GM18507 (cell line): ENCODE measurements around the gene PKHD1.
"Not testable (repeated sequence)": the region's sequence is repeated elsewhere in the genome, so short reads cannot be mapped to it uniquely, and the experiment has no call there.

Experiments used
- DNase-seq: peaks from one replicate; pipeline ENCODE4 v3.0.0; 2011; ENCODE audit warnings: low read depth; ENCODE audit not compliant: insufficient read length; ENCODE audit errors: extremely low spot score
- FAIRE-seq: peaks from 2 replicates; lab custom pipeline; 2011; peaks lifted over from hg19 to GRCh38; lab: Jason Lieb, UNC

The PKHD1 gene

DNA sequence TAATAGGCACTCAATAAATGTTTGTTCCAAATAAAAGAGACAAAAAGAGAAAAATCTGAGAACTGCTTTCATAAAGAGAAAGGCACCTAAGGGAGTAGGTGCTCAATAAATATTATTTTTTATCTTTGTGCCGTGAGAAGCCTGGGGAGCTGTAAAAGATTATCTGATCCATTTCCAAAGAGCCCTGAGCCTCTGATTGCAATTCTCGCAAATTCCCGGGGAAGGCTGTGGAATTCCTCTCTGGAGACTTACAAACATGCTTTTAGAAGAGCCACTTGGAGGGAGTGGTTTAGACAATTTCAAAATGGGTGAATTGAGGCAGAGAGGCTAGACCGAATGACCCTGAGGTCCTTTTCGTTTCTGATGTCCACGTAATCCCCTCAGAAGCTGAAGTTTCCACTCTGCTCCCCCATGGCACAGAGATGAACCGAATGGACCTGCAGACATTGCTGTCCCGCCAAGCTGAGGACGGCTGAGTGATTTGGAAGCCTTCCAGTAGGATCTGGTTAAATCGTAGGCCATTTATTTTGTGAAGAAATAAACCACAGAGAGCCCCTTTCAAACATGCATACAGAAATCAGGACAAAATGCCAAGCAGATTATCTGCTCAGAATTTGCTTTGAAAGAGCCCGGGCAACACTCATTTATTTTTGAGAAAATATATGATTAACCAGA, 77.8 kb downstream of the PKHD1 start:
- DNase-seq (no peak), FAIRE-seq (no peak)

DNA sequence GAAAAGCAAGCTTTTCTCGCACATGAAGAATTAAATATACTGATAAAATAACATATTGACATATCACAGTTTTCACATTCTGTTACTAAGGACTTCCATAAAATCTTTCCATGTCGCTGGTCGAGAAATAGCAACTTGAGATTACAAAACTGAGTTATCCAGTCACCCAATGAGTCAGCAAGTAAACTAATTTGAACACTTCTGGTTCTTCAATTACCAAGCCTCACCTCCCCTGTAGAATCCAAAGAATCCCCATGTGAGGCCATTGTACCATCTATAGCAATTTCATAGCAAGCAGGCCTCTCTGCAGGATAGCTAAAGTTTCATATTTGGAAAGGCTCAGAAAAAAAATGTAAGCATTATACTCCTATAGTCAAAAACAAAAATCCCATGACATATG, 87.3 kb downstream of the PKHD1 start:
- DNase-seq = no peak
- FAIRE-seq = no peak

DNA sequence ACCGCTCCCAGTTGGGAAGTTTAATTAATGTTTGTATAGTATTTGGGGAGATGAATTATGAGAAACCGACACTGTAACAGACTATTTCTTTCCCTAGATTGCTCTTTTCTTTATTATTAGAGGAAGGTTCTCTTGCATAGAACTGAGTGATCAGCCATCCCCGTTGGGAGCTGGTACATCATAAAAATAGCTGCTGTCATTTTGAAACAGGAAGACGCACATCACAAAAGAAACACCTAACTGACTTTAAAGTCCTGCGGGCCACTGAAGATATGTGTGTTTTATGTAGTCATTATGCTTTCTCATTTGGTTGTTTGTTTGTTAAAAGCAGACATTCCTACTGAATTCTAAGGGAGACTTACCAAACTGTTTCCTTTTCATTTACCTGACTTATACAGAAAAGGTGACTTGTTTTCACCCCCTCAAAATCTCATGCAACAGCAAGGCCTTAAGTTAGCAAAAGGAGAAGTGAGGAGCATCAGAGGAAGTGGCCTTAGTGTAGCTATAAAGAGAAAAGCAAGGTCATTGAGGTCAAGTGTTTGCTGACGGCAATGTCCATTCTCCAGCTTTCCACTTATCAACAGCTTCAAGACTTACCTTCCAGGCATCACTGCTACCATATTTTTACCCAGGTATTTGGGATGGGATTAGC, 91.0 kb downstream of the PKHD1 start:
- DNase-seq = peak; percentile 12
- FAIRE-seq = peak; percentile 90

DNA sequence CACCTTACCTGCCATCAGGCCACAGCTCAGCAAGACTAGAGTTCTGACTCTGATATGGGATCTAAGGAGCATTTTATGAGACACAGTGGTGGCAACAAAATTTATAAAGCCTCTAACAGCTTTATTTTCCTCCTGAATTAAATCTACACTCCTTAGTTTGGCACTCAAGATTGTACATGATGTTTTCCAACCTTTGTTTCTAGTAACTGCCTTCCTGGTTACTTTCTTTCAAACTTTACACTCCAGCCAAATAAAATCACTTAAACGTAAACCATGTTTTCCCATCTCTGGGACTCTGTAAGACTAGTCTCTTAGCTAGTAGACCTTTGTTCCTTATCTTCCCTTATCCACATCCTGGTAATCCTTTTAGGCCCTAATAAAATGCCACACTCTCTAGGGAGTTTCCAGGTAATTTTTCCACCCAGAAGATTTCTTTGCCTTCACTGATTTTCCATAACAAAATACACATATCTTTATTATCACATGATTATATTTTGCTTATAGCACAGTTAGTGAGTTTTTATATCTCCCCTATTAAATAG, 92.1 kb downstream of the PKHD1 start:
- FAIRE-seq (no peak), DNase-seq (no peak)

DNA sequence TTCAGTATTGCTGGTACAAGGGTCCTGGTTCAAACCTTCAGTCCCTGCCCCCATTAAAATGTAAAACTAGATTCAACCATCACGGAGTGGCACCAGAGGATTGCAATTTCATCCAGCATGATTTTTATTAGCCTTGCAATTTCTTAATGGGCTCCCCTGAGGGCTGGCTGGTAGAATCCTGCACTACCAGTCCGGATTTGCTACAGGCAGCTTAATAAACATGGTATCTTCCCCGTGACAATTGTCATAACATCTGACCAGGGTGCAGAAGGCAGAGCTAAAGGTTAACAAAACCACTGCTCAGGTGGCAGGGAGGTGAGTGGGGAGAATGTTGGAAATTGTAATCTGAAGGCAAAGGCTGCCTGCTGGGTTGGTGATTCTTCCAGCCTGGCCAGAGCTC, 94.5 kb downstream of the PKHD1 start:
- DNase-seq = no peak
- no peak for FAIRE-seq

DNA sequence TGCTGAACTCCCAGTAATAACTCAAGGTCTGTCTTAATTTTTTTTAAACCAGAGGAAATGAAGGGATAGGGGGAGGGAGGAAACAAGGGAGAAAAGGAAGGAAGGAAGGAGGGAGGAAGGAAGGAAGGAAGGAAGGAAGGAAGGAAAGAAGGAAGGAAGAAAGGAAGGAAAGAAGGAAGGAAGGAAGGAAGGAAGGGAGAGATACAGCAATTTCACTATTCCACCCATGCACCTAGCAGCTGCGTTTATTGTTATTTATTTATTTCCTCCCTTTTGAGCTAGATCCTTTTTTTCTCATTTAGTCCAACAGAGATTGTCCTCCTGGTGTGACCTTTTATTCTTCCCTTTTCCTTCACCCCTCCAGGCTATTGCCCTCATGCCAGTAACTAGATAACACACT, 97.6 kb downstream of the PKHD1 start:
- DNase-seq (no peak), FAIRE-seq (no peak)

DNA sequence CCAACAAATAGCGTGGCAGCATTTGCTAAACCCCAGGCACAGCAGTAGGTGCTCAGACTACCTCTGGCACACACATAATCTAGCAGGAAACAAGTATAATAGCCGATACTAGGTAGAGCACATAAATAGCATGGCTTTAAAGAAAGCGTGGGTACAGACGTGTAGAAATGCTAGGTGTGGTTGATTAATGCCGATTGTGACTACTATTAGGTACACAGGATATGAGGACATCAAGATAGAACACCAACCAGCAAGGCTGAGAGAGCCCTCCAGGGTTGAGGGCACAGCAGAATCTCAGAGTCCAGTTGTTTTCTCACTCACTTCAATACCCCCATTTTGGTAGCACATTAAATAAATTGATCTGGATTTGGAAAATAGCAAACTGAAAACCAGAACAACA, 100.5 kb downstream of the PKHD1 start:
- FAIRE-seq (no peak), DNase-seq (no peak)

DNA sequence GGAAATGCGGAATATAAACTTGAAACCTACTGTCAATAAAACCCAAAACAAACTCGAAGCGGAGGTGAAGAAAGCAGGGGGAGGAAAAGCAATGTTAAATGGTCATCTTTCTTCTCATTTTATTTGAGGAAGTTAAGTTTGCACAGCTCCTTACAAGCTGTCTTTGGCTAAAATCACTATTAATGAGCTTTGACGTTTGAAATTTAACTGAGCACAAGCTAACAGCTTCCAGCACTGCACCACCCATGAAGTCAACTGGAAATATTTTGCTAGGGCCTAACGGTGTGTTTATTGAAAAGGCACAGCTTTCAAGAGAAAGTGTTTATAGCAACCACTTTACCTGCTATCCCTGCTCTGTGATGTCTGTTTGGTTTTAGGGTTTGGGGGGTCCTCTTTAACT, 103.8 kb downstream of the PKHD1 start:
- DNase-seq = no peak
- FAIRE-seq = no peak

DNA sequence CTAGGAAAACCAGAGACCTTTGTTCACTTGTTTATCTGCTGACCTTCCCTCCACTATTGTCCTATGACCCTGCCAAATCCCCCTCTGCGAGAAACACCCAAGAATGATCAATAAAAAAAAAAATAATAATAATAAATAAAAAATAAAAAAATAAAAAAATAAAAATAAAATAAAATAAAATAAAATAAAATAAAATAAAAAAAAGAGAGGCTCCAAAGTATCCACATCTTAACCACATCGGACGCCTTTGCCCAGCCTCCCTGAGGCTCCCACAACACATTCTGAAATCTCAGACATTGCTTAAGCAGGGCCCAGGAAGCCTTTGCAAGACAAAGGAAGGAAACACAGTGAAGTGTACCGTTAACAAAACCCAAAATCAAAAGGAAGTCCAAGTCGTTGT, 104.7 kb downstream of the PKHD1 start:
- DNase-seq, FAIRE-seq: not testable (repeated sequence)

DNA sequence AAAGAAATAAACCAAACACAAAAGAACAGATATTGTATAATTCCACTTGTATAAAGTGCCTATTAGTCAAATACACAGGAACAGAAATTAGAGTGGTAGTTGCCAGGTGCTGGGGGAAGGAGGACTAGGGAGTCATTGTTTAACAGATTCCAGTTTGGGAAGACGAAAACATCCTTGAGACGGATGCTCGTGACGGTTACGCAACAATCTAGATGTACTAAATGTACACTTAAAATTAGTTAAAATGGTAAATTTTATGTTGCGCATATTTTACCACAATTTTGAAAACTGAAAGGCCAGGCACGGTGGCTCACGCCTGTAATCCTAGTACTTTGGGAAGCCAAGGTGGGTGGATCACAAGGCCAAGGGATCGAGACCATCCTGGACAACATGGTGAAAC, 111.0 kb downstream of the PKHD1 start:
- FAIRE-seq (no peak), DNase-seq (no peak)

DNA sequence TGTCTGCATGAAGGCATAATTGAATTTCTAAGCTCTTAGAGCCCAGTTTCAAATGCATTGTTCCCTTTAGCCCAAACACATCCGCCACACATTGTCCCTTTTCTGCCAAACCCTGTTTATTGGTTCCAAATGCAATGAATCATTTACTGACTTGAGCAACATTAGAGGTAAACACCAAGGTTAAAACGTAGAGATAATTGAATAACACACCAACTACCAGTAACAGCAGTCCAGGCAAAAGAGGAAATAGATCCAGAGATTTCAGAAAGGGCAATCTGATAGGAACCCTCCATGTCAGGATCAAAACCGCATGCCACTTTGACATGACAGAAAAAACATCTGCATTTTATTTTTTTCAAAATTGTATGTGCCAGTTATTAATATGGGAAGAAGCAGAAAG, 114.8 kb downstream of the PKHD1 start:
- no peak for FAIRE-seq
- no peak for DNase-seq

DNA sequence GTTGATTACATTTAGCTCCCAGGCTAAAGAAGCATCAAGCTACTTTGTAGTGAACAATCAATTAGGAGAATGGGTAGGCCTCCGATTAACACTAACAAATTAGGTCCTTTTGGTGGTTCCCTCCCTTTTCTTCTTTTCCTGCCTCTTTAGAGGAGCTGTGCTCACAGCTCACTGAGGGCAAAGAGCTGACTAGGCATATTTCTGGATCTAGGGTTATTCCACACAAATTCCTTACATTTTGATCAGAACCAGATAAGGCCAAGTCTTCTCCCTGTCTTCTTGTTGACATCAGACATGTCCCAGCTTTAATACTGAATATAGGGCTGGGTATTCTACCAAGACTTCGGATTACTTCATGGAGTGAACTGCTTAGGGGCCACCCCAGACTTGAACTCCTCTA, 119.1 kb downstream of the PKHD1 start:
- FAIRE-seq (no peak), DNase-seq (no peak)

DNA sequence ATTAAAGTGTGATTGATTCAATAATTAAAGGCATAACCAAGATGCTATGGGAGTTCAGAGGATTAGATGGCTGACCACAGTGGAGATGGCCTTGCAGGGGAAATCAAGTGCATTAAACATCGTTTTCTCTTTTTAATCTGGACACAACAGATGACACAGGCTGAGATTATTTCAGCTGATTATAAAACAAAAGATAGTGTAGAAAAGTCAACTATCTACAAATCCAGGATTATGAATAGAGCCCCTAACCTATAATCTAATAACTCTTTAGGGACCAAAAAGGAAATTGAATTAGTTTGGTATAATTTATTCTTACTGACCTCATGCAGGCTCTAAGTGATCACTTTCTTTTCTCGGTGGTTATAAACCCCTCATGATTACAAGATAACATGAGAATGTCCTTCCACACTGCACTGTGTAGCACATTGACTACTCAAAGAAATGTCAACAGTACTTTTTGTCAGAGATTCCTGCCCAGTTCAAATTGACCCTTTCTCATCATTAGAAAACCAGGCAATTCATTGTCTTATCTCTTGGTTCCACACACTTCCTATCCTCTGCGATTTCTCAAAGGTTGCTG, 122.1 kb downstream of the PKHD1 start:
- DNase-seq (no peak), FAIRE-seq (no peak)

DNA sequence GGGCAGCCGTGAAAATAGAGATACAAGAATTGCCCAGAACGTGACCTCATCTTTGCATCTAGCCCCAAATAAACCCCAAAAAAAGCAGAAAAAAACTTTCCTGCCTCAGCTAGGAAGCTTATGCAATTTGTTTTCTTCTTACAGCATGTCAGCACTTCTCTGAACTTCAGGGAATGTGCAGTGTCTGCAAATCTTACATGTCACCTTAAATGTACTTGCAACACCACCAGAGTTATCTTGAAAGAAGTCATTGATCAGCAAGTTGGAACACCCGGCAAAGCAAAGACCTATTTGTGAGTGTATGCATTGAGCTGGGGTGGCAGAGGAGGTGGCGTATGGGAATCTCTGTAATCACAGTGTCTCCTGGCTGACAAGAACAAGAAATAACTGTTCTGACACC, 123.4 kb downstream of the PKHD1 start:
- DNase-seq (no peak), FAIRE-seq (no peak)

DNA sequence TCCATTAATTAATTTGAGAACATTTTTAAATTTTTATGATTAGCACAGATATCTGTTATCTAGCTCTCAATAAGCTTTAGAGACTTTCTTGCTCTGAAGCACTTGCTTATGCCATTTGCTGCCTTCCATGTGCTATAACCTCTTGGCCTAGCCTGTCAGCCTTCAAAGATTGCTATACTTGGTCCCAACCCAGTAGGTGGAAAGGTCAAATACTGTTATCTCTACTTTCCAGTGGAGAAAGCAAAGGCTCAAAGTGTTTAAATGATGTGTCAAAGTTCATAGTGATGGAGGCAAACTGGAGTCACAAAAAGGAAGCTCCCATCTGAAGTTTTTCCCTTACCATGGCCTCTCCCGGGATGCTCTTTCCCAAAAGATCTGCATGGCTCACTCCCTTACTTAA, 125.1 kb downstream of the PKHD1 start:
- FAIRE-seq (no peak), DNase-seq (no peak)

DNA sequence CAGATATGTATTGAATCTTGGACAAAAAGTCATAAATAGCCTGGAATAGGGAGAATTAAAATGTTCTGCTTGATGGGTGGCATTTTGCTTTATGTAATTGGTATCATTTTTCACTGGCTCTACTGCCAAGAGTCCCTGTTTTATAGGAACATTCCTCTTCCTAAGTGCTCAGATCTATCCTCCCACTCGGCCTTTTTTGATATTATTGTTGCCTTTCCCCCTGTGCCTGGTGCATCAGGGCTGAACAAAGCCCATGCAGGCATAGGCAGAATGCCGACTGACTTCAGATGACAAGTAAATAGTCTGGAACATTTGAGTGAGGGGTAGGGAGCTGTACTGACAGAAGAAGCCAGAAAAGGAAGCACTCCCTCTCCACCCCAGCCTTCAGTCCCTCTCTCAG, 127.0 kb downstream of the PKHD1 start:
- FAIRE-seq = no peak
- DNase-seq = no peak

DNA sequence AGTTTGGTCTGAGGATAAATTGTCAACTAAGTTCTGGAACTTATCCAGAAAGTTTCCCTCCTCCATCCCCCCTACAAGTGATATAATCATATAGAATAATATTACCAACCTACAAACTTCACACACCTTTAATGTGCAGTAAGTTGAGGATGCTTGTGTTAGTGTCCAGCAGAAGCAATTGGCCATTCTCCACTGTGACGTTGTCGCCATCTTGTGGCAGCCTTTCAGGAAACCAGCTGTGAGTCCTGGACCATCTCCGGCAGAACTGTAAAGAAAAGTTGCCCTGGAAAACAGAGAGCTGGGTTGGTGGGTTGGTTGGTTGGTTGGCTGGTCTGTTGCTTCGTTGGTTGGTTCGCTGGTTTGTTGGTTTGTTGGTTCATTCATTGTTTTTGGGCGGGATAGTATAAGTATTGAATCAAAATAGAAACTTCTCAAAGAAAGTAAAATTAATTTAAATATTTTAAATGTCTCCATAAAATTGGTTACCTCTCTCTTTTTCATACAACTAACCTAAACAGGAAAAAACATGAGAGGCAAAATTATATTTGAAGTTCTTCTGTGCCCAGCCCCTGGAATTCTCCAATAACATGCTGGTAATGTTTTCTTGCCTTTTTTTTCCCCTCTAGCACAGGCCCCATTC, 127.5 kb downstream of the PKHD1 start:
- FAIRE-seq (peak; percentile 85), DNase-seq (peak; percentile 22)

DNA sequence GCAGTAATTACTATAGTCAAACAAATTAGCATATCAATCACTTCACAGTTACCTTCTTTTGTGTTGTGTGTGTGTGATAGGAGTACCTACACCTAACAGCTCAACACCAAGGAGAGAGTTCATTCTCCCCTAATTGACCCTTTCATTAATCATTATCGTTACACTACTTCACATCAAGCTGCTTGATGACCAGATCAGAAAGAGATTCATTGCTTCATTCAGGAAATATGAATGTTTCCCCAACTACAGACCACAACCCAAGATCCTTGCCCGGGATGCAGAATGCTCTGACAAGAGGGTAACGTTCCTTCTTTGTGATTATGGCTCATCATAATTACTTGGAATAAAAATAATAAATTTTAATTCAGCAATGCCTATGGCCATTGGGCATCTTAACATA, 132.7 kb downstream of the PKHD1 start:
- no peak for FAIRE-seq
- DNase-seq = no peak

DNA sequence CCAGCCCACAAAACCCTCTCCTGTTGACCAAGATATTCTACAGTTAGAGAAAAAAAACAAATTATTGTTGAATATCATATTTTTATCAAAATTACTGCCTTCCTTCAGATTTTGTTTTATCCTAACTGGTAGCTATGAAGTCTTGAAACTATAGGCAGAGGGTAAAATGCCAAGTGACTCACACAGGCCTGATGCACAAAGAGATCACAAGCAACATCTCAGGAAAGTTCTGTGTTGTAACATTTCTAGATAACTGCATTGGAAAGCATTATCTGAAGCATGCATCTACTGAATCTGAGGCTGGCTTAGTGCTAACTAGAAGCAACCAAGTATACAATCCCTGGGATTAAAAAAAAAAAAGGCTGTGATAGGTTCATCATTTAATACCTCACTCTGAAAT, 134.2 kb downstream of the PKHD1 start:
- FAIRE-seq (no peak), DNase-seq (no peak)

DNA sequence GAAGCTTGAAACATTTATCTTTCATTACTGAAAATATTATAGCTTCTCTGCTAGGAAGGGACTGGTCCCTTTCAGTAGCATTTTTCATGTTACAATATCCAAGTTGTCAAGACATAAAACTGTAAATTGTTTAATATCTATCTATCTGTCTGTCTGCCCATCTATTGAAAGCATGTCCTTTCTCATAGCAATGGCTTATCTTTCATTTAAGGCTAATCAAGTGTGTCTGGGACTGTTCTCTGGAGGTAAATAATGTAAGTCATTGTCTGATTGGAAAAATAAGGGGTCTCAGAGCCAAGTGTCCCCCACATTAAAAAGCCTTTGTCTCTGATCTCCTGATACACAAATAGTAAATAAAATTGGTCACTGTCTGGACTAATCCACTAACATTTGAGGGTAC, 135.5 kb downstream of the PKHD1 start:
- no peak for FAIRE-seq

DNA sequence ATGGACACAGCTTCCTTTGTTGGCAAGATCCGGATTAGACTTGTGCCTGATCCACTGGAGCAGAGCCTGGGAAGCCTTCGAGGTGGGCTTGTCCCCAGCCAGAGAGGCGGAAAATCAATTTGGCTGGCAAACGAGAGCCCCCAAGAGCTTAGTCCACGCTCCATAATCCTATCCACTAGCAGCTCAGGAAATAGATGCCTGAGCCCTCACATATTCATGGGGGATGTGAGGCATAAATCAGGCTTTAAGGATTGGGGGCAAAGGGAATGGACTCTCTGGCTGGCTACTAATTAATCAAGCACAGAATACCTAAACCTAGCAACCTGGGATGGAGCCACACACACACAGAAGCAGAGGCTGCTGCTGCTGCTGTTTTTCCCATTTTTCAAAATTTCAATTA, 137.9 kb downstream of the PKHD1 start:
- no peak for FAIRE-seq

More for the DNA sequence above, 135.5 kb downstream of the PKHD1 start:
- DNase-seq = no peak

More for the DNA sequence above, 137.9 kb downstream of the PKHD1 start:
- DNase-seq = no peak
